ENCODE data around the gene MSH5. TPM values are rescaled to one million over a fixed set of nuclear protein-coding genes. Genes with fewer than 3 reads are reported as not detected.
"Not testable (repeated sequence)": the region's sequence is repeated elsewhere in the genome, so short reads cannot be mapped to it uniquely, and the experiment has no call there.

The MSH5 gene
- polyA plus RNA-seq, 1 donor from 2014 or later = 7.8 TPM

GRCh38 chr6:31792761-31793171 lies 53.0 kb downstream of the MSH5 start:
- H3K36me3 ChIP-seq (ENCODE audit: insufficient read depth, low read length) = no peaks in the 10 kb centered on the region
- no peak for TF ChIP-seq MXI1 (conservative IDR thresholded peaks at IDR 0.05; ENCODE audit: poor library complexity, severe bottlenecking)
- no peak for TF ChIP-seq TAF1 (IDR thresholded peaks at IDR 0.05; ENCODE audit: low read depth)
- no peak for TF ChIP-seq RAD21 (conservative IDR thresholded peaks at IDR 0.05)
- H3K27ac ChIP-seq (ENCODE audit: low read length) = no peak overlapping the region
- no peaks in the 10 kb centered on the region for H4K20me1 ChIP-seq (ENCODE audit: insufficient read depth)
- no peaks in the 10 kb centered on the region for H3K9me2 ChIP-seq (ENCODE audit: insufficient read depth, low read length)
- H3K9me3 ChIP-seq (ENCODE audit: low read length) = no peaks in the 10 kb centered on the region
- H3K9ac ChIP-seq (ENCODE audit: low read length) = no peak overlapping the region
- H3F3A ChIP-seq (ENCODE audit: insufficient read depth, low read length, poor library complexity, severe bottlenecking) = no peaks in the 10 kb centered on the region
- no peak overlapping the region for H2AFZ ChIP-seq (ENCODE audit: low read depth, low read length)
- H3K4me3 ChIP-seq (ENCODE audit: low read length) = no peak overlapping the region
- peaks cover 18% of the 10 kb centered on the region for H3K79me2 ChIP-seq (replicated peaks; ENCODE audit: insufficient read depth, low read length)
- H3K27me3 ChIP-seq (ENCODE audit: insufficient read depth, low read depth, low read length) = no peaks in the 10 kb centered on the region
- no peak overlapping the region for H3K4me2 ChIP-seq (ENCODE audit: low read length)

GRCh38 chr6:31793927-31794245 lies 54.1 kb downstream of the MSH5 start:
- not testable (repeated sequence) for H3K9me3 ChIP-seq (ENCODE audit: low read length); H4K20me1 ChIP-seq (ENCODE audit: insufficient read depth); H3K27ac ChIP-seq (ENCODE audit: low read length); H2AFZ ChIP-seq (ENCODE audit: low read depth, low read length); H3K36me3 ChIP-seq (ENCODE audit: insufficient read depth, low read length); H3K27me3 ChIP-seq (ENCODE audit: insufficient read depth, low read depth, low read length); H3K9me2 ChIP-seq (ENCODE audit: insufficient read depth, low read length); H3F3A ChIP-seq (ENCODE audit: insufficient read depth, low read length, poor library complexity, severe bottlenecking)
- Histone ChIP-seq H3K79me2 (replicated peaks; ENCODE audit: insufficient read depth, low read length) (peaks cover 18% of the 10 kb centered on the region), H3K4me2 (ENCODE audit: low read length) (peak overlapping the region; percentile 100), H3K9ac (ENCODE audit: low read length) (peak overlapping the region; percentile 89), H3K4me3 (ENCODE audit: low read length) (peak overlapping the region; percentile 100)

GRCh38 chr6:31794294-31794865 lies 54.6 kb downstream of the MSH5 start:
- H3K4me2 ChIP-seq (ENCODE audit: low read length) = peak overlapping the region; percentile 100
- peak overlapping the region; percentile 62 for H3K27ac ChIP-seq (ENCODE audit: low read length)
- peak overlapping the region; percentile 53 for H2AFZ ChIP-seq (ENCODE audit: low read depth, low read length)

More at GRCh38 chr6:31794294-31794865, 54.6 kb downstream of the MSH5 start:
- Histone ChIP-seq H3K4me3 (ENCODE audit: low read length) (peak overlapping the region; percentile 100), H3K79me2 (replicated peaks; ENCODE audit: insufficient read depth, low read length) (peaks cover 18% of the 10 kb centered on the region), H3K9ac (ENCODE audit: low read length) (peak overlapping the region; percentile 89), H3K27me3 (ENCODE audit: insufficient read depth, low read depth, low read length) (no peaks in the 10 kb centered on the region), H4K20me1 (ENCODE audit: insufficient read depth) (no peaks in the 10 kb centered on the region), H3K36me3 (ENCODE audit: insufficient read depth, low read length) (no peaks in the 10 kb centered on the region), H3F3A (ENCODE audit: insufficient read depth, low read length, poor library complexity, severe bottlenecking) (no peaks in the 10 kb centered on the region), H3K9me3 (ENCODE audit: low read length) (no peaks in the 10 kb centered on the region), H3K9me2 (ENCODE audit: insufficient read depth, low read length) (no peaks in the 10 kb centered on the region)
- TF ChIP-seq EP300 (conservative IDR thresholded peaks at IDR 0.05; ENCODE audit: poor library complexity, severe bottlenecking) (no peak), RAD21 (conservative IDR thresholded peaks at IDR 0.05) (no peak), REST (IDR thresholded peaks at IDR 0.05; ENCODE audit: borderline replicate concordance) (peak; percentile 21), EZH2 (IDR thresholded peaks at IDR 0.05; ENCODE audit: borderline replicate concordance, insufficient read depth, low read length, poor library complexity, severe bottlenecking) (no peak), MXI1 (conservative IDR thresholded peaks at IDR 0.05; ENCODE audit: poor library complexity, severe bottlenecking) (no peak), SMC3 (conservative IDR thresholded peaks at IDR 0.05; ENCODE audit: poor library complexity) (peak; percentile 13), POLR2AphosphoS5 (IDR thresholded peaks at IDR 0.05) (no peak), CTCF (IDR thresholded peaks at IDR 0.05; ENCODE audit: poor library complexity, severe bottlenecking) (no peak)

Measured in neural cell (in vitro differentiated cells).